ENCODE results near the gene CMKLR1. TPM values are rescaled to one million over a fixed set of nuclear protein-coding genes. Genes with fewer than 3 reads are reported as not detected.

The CMKLR1 gene
- total and polyA plus RNA-seq, 9 of the 15 experiments (the other 6 are each of a cell fraction or from before 2014, with no cell fraction given): 0.11 to 1.4 (median 0.20) TPM

GRCh38 chr12:108257610-108258106 is 81.5 kb downstream of the CMKLR1 start:
- ChIA-PET CTCF (ENCODE audit: low intra/inter-chr PET ratio) (no interaction called here), POLR2A (interaction anchor here (0.5 kb wide), 1 partner anchor 246 kb away, joined by 3 read pairs; no protein-coding TSS in a partner anchor)
- in situ Hi-C loops (cut with MboI) (no loop called here), intact Hi-C loops (cut with micrococcal nuclease) (no loop called here)
- no peak overlapping the region for H3K27ac ChIP-seq (ENCODE audit: extremely low read depth, low read depth, low read length)
- H4K20me1 ChIP-seq (replicated peaks; ENCODE audit: control insufficient read depth, insufficient read depth, low read length): no peaks in the 10 kb centered on the region
- no peaks in the 10 kb centered on the region for H3K9me1 ChIP-seq (ENCODE audit: control insufficient read depth, insufficient read depth, low read length)
- no peaks in the 10 kb centered on the region for H3K36me3 ChIP-seq (ENCODE audit: control insufficient read depth, insufficient read depth, low read length)
- H3K27me3 ChIP-seq (ENCODE audit: control insufficient read depth in 2 of 2, insufficient read depth in 2 of 2, low read length in 2 of 2): peaks cover 2 to 7% of the 10 kb centered on the region in 2 experiments; a peak in 3 of 5 replicates
- H3K9me3 ChIP-seq (replicated peaks; ENCODE audit: control insufficient read depth, insufficient read depth, low read depth, low read length): no peaks in the 10 kb centered on the region
- FAIRE-seq (no peak), DNase-seq (ENCODE audit: extremely low read depth in 1 of 4, low spot score in 3 of 4) (no peak), ATAC-seq (no peak)
- no peak overlapping the region for H3K4me2 ChIP-seq (ENCODE audit: insufficient read depth, low read length)
- BruUV-seq (replicated peaks): no TSS peak
- H3K4me1 ChIP-seq (replicated peaks in 1 of 2; ENCODE audit: control insufficient read depth in 2 of 2, insufficient read depth in 2 of 2, low read length in 2 of 2): no peaks in the 10 kb centered on the region
- no peaks in the 10 kb centered on the region for H3K79me2 ChIP-seq (ENCODE audit: control insufficient read depth, insufficient read depth, low read length)
- no peak overlapping the region for H2AFZ ChIP-seq (ENCODE audit: low read depth, low read length)
- WGBS (ENCODE audit: insufficient coverage, low coverage, missing lambda C conversion rate): 0% methylated on average over 4 of the region's 4 CpGs
- no peak overlapping the region for H3K9ac ChIP-seq (ENCODE audit: insufficient read depth in 1 of 2, low read depth in 2 of 2, low read length in 2 of 2)
- no peak overlapping the region for H3K4me3 ChIP-seq
- TF ChIP-seq ZNF146 (CRISPR knock-in tag; IDR thresholded peaks at IDR 0.05; ENCODE audit: unreplicated experiment) (no peak), ZNF263 (CRISPR knock-in tag; IDR thresholded peaks at IDR 0.05; ENCODE audit: borderline replicate concordance) (no peak), ZNF668 (CRISPR knock-in tag; IDR thresholded peaks at IDR 0.05) (no peak), FUS (optimal IDR thresholded peaks at IDR 0.05; ENCODE audit: low read depth, low read length) (no peak), DNMT1 (IDR thresholded peaks at IDR 0.05) (no peak), HMBOX1 (IDR thresholded peaks at IDR 0.05) (no peak), RBM15 (IDR thresholded peaks at IDR 0.05; ENCODE audit: insufficient read depth, low read length) (no peak), NR1H2 (CRISPR knock-in tag; IDR thresholded peaks at IDR 0.05) (no peak), RAD21 (CRISPR knock-in tag; conservative IDR thresholded peaks at IDR 0.05 in 1 of 2, IDR thresholded peaks at IDR 0.05 in 1 of 2) (no peak), ZNF318 (IDR thresholded peaks at IDR 0.05; ENCODE audit: borderline replicate concordance in 1 of 2, low read depth in 1 of 2) (no peak), ZKSCAN1 (IDR thresholded peaks at IDR 0.05; ENCODE audit: low read depth, low read length) (no peak), GATA2 (CRISPR knock-in tag; IDR thresholded peaks at IDR 0.05) (no peak), GABPA (tag; conservative IDR thresholded peaks at IDR 0.05; ENCODE audit: low read depth) (no peak), SRSF9 (IDR thresholded peaks at IDR 0.05; ENCODE audit: borderline replicate concordance, low read depth, low read length) (no peak), TCF3 (CRISPR knock-in tag; IDR thresholded peaks at IDR 0.05) (no peak)

Measured in K562 (cell line).